Measurements from ENCODE around the gene ZDHHC17.
"Not testable (repeated sequence)": the region's sequence is repeated elsewhere in the genome, so short reads cannot be mapped to it uniquely, and the experiment has no call there.

The ZDHHC17 gene

GRCh38 chr12:76777765-76778216, 13.9 kb downstream of the ZDHHC17 start:
- Histone ChIP-seq H3K36me3 (no peaks in the 10 kb centered on the region), H3K9me3 (no peaks in the 10 kb centered on the region), H3K4me1 (peaks cover 0 to 50% (median 13%) of the 10 kb centered on the region in 4 donors), H3K27ac (no peak overlapping the region), H3K4me3 (no peak overlapping the region), H3K27me3 (no peaks in the 10 kb centered on the region)
- DNase-seq: no peak
- intact Hi-C loops (cut with DNase I; ENCODE audit: low total_unique reads): no loop called here
- TF ChIP-seq, protein P1, sequence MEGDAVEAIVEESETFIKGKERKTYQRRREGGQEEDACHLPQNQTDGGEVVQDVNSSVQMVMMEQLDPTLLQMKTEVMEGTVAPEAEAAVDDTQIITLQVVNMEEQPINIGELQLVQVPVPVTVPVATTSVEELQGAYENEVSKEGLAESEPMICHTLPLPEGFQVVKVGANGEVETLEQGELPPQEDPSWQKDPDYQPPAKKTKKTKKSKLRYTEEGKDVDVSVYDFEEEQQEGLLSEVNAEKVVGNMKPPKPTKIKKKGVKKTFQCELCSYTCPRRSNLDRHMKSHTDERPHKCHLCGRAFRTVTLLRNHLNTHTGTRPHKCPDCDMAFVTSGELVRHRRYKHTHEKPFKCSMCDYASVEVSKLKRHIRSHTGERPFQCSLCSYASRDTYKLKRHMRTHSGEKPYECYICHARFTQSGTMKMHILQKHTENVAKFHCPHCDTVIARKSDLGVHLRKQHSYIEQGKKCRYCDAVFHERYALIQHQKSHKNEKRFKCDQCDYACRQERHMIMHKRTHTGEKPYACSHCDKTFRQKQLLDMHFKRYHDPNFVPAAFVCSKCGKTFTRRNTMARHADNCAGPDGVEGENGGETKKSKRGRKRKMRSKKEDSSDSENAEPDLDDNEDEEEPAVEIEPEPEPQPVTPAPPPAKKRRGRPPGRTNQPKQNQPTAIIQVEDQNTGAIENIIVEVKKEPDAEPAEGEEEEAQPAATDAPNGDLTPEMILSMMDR (IDR thresholded peaks at IDR 0.05): no peak

DNA sequence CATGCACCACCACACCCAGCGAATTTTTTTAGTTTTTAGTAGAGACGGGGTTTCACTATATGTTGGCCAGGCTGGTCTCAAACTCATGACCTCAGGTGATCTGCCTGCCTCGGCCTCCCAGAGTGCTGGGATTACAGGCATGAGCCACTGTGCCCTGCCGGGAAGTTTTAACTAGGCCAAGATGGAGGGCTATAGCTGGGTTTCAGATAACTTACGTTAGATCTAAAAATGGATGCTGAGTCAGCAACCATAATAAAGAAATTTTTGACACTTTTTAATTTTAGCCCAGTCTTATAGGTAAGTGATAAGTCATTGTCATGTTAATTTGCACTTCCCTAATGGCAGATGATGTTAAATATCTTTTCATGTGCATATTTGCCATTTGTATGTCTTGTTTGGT, 14.4 kb downstream of the ZDHHC17 start:
- H3K4me1 ChIP-seq: peaks cover 0 to 56% (median 13%) of the 10 kb centered on the region in 4 donors
- H3K36me3 ChIP-seq: no peaks in the 10 kb centered on the region
- H3K27me3 ChIP-seq: no peaks in the 10 kb centered on the region
- no peak overlapping the region for H3K4me3 ChIP-seq
- intact Hi-C loops (cut with DNase I; ENCODE audit: low total_unique reads): no loop called here
- H3K27ac ChIP-seq: no peak overlapping the region
- TF ChIP-seq, protein P1 (IDR thresholded peaks at IDR 0.05): no peak
- DNase-seq: no peak
- no peaks in the 10 kb centered on the region for H3K9me3 ChIP-seq

GRCh38 chr12:76779310-76779709, 15.4 kb downstream of the ZDHHC17 start:
- H3K27ac ChIP-seq; H3K36me3 ChIP-seq; intact Hi-C loops (cut with DNase I; ENCODE audit: low total_unique reads); H3K9me3 ChIP-seq; H3K4me3 ChIP-seq; DNase-seq; H3K27me3 ChIP-seq: not testable (repeated sequence)
- H3K4me1 ChIP-seq: peaks cover 0 to 65% (median 16%) of the 10 kb centered on the region in 4 donors

GRCh38 chr12:76781321-76781720, 17.4 kb downstream of the ZDHHC17 start:
- Histone ChIP-seq H3K9me3 (no peaks in the 10 kb centered on the region), H3K27me3 (no peaks in the 10 kb centered on the region), H3K4me1 (peaks cover 0 to 83% (median 26%) of the 10 kb centered on the region in 4 donors), H3K4me3 (no peak overlapping the region), H3K36me3 (no peaks in the 10 kb centered on the region), H3K27ac (no peak overlapping the region)
- TF ChIP-seq, protein P1 (IDR thresholded peaks at IDR 0.05): no peak
- intact Hi-C loops (cut with DNase I; ENCODE audit: low total_unique reads): no loop called here
- no peak for DNase-seq

GRCh38 chr12:76782526-76782925, 18.6 kb downstream of the ZDHHC17 start:
- H3K4me1 ChIP-seq: peaks cover 0 to 78% (median 26%) of the 10 kb centered on the region in 4 donors
- no peak for DNase-seq
- H3K4me3 ChIP-seq: no peak overlapping the region
- no peaks in the 10 kb centered on the region for H3K27me3 ChIP-seq
- no peaks in the 10 kb centered on the region for H3K36me3 ChIP-seq
- H3K27ac ChIP-seq: peak overlapping the region in 1 of 2 donors; percentile 1
- intact Hi-C loops (cut with DNase I; ENCODE audit: low total_unique reads): no loop called here
- TF ChIP-seq, protein P1 (IDR thresholded peaks at IDR 0.05): no peak
- H3K9me3 ChIP-seq: no peaks in the 10 kb centered on the region

GRCh38 chr12:76784600-76785051, 20.7 kb downstream of the ZDHHC17 start:
- peaks cover 0 to 72% (median 24%) of the 10 kb centered on the region in 4 donors for H3K4me1 ChIP-seq
- H3K27ac ChIP-seq: peak overlapping the region; percentile 35 to 60
- no peak for DNase-seq

More at GRCh38 chr12:76784600-76785051, 20.7 kb downstream of the ZDHHC17 start:
- Histone ChIP-seq H3K4me3 (peak overlapping the region; percentile 3 to 4), H3K36me3 (no peaks in the 10 kb centered on the region), H3K27me3 (no peaks in the 10 kb centered on the region), H3K9me3 (no peaks in the 10 kb centered on the region)
- intact Hi-C loops (cut with DNase I; ENCODE audit: low total_unique reads): no loop called here
- TF ChIP-seq, protein P1 (IDR thresholded peaks at IDR 0.05): no peak

All from tibial artery (tissue), 4 donors.